Neuronal stem cell (in vitro differentiated cells): Measurements from ENCODE around the gene PPP1CA.

ENCODE experiments used
- DNase-seq: peaks from one replicate; pipeline ENCODE4 v3.0.0-alpha.2; 2013; ENCODE audit warnings: low spot score
- H2AFZ ChIP-seq: one replicate; pipeline ENCODE4 v1.6.1; 2013; ENCODE audit warnings: mild to moderate bottlenecking, low read length, inconsistent platforms
- H2AK5ac ChIP-seq: 2 replicates; pipeline ENCODE4 v1.6.1; 2013; ENCODE audit warnings: low read depth, mild to moderate bottlenecking, inconsistent platforms, low read length, moderate library complexity, mixed read lengths
- H2BK120ac ChIP-seq: 2 replicates; pipeline ENCODE4 v1.6.1; 2013; ENCODE audit warnings: low read depth, mild to moderate bottlenecking, inconsistent platforms, low read length, moderate library complexity, mixed read lengths
- H2BK12ac ChIP-seq: one replicate; pipeline ENCODE4 v1.6.1; 2013; ENCODE audit warnings: low read length, inconsistent platforms
- H2BK15ac ChIP-seq: 2 replicates; pipeline ENCODE4 v1.6.1; 2013; ENCODE audit warnings: mild to moderate bottlenecking, low read length, inconsistent platforms, mixed read lengths
- H2BK5ac ChIP-seq: one replicate; pipeline ENCODE4 v1.6.1; 2013; ENCODE audit warnings: inconsistent platforms, mild to moderate bottlenecking, low read length, moderate library complexity
- H3K14ac ChIP-seq: one replicate; pipeline ENCODE4 v1.6.1; 2013; ENCODE audit warnings: low read length, inconsistent platforms
- H3K18ac ChIP-seq: 2 replicates; pipeline ENCODE4 v1.6.1; 2013; ENCODE audit warnings: low read length, inconsistent platforms
- H3K23ac ChIP-seq: 2 replicates; pipeline ENCODE4 v1.6.1; 2013; ENCODE audit warnings: low read depth, mild to moderate bottlenecking, mixed read lengths, low read length, inconsistent platforms; ENCODE audit not compliant: poor library complexity
- H3K27ac ChIP-seq: replicated peaks from 3 replicates; pipeline ENCODE4 v1.5.1; 2013; ENCODE audit warnings: low read length, inconsistent platforms
- H3K27me3 ChIP-seq, 3 experiments: 2 replicates each; pipeline ENCODE4 v1.6.1; 2013; ENCODE audit warnings: low read length in 3 of 3, mild to moderate bottlenecking in 2 of 3, inconsistent platforms in 1 of 3, low read depth in 1 of 3, mixed read lengths in 1 of 3, moderate library complexity in 1 of 3; ENCODE audit not compliant: control insufficient read depth in 3 of 3, insufficient read depth in 3 of 3
- H3K36me3 ChIP-seq, 2 donors: replicated peaks in 1 of 2; 2 replicates each; pipeline ENCODE4 v1.6.1; 2013; ENCODE audit warnings: low read length in 2 of 2; ENCODE audit not compliant: control insufficient read depth in 2 of 2, insufficient read depth in 2 of 2
- H3K4ac ChIP-seq: 2 replicates; pipeline ENCODE4 v1.6.1; 2013; ENCODE audit warnings: inconsistent platforms, mild to moderate bottlenecking, low read length, moderate library complexity
- H3K4me1 ChIP-seq, 2 donors: 1 replicate in 1 of 2; 2 replicates in 1 of 2; pipeline ENCODE4 v1.6.1; 2013; ENCODE audit warnings: low read length in 2 of 2, low read depth in 1 of 2; ENCODE audit not compliant: control insufficient read depth in 2 of 2, insufficient read depth in 1 of 2
- H3K4me2 ChIP-seq: one replicate; pipeline ENCODE4 v1.6.1; 2013; ENCODE audit warnings: mild to moderate bottlenecking, low read length, inconsistent platforms; ENCODE audit not compliant: insufficient read depth, poor library complexity, severe bottlenecking
- H3K4me3 ChIP-seq, 2 donors: 2 replicates each; pipeline ENCODE4 v1.5.1; 2013; ENCODE audit warnings: low read length in 2 of 2, mild to moderate bottlenecking in 2 of 2, inconsistent platforms in 1 of 2, moderate library complexity in 1 of 2
- H3K79me1 ChIP-seq: one replicate; pipeline ENCODE4 v1.6.1; 2013; ENCODE audit warnings: low read depth, mild to moderate bottlenecking, inconsistent platforms, low read length, moderate library complexity
- H3K9ac ChIP-seq: one replicate; pipeline ENCODE4 v1.6.1; 2013; ENCODE audit warnings: mild to moderate bottlenecking, low read depth, low read length, inconsistent platforms; ENCODE audit not compliant: poor library complexity
- H3K9me3 ChIP-seq, 2 donors: replicated peaks in 1 of 2; 2 replicates each; pipeline versions ENCODE3 to v1.6.1; 2013; ENCODE audit warnings: low read length in 2 of 2, mild to moderate bottlenecking in 2 of 2, inconsistent platforms in 1 of 2, low read depth in 1 of 2, mixed read lengths in 1 of 2, moderate library complexity in 1 of 2; ENCODE audit not compliant: control insufficient read depth in 2 of 2, insufficient read depth in 1 of 2
- H4K8ac ChIP-seq: one replicate; pipeline ENCODE4 v1.6.1; 2013; ENCODE audit warnings: low read depth, mild to moderate bottlenecking, inconsistent platforms, low read length, moderate library complexity
- H4K91ac ChIP-seq: one replicate; pipeline ENCODE4 v1.6.1; 2013; ENCODE audit warnings: low read length, low read depth, mild to moderate bottlenecking, inconsistent platforms; ENCODE audit not compliant: poor library complexity
- WGBS, 2 donors: extraction: QIAGEN DNeasy Blood & Tissue Kit; methylation state at CpG; one replicate each; pipeline ENCODE4 v1.1.7; 2013; ENCODE audit warnings: missing lambda C conversion rate in 2 of 2, mixed read lengths in 1 of 2; ENCODE audit not compliant: insufficient read length in 2 of 2, insufficient replicate concordance in 1 of 2; ENCODE audit errors: extremely low coverage in 2 of 2; 5-methylcytosine and 5-hydroxymethylcytosine counted together

The PPP1CA gene

DNA sequence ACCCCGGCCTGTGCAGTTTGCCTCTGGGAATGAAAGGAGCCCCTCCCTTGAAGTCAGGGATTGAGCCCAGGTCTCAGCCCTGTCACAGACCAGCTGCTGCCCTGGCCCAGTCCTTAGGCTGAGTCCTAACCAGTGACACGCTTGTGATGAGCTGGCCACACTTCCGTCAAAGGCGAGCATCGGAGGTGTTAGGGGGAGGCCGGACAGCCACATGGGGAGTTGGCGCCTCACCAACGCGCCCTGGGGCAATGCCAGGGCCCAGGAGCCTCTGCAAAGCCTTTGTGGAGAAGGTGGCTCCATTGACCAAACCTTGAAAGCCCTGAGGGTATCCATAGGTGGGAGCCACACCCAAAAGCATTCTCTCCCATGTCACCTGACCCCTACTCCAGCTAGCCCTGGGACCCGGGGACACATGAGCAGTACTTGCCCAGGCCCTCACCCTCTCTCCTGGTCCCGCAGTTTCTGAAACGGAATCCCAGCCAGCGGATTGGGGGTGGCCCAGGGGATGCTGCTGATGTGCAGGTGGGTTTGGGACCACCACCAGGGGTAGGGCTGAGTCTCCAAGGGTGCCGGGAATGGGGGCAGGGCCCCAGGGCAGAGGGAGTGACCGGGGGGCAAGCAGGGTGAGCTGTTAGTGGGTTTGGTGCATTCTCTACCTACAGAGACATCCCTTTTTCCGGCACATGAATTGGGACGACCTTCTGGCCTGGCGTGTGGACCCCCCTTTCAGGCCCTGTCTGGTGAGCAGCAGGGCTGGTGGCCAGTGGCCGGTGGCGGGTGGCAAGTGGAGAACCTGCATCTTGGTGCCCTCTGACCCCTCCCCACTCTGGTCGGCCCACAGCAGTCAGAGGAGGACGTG lies 32.1 kb upstream of the PPP1CA start:
- no peak overlapping the region for H2BK15ac ChIP-seq
- no peak overlapping the region for H3K4me2 ChIP-seq
- peaks cover 5% of the 10 kb centered on the region for H3K79me1 ChIP-seq
- H2BK12ac ChIP-seq, result no peak overlapping the region
- peak overlapping the region; percentile 44 for H3K9ac ChIP-seq
- no peak overlapping the region for H4K91ac ChIP-seq
- H2BK120ac ChIP-seq, result no peak overlapping the region
- peak overlapping the region; percentile 13 for H2AK5ac ChIP-seq
- peak overlapping the region; percentile 39 for H2BK5ac ChIP-seq
- no peak overlapping the region for H3K23ac ChIP-seq
- H3K14ac ChIP-seq, result no peak overlapping the region
- no peak for DNase-seq
- no CpG with 5 or more reads among the region's 22 CpGs for WGBS, 2 donors
- H4K8ac ChIP-seq, result no peak overlapping the region
- H3K9me3 ChIP-seq, result no peaks in the 10 kb centered on the region
- H3K4me1 ChIP-seq, result peaks cover 5 to 7% of the 10 kb centered on the region in 2 donors
- H3K4me3 ChIP-seq, result no peak overlapping the region
- no peak overlapping the region for H3K27ac ChIP-seq
- no peaks in the 10 kb centered on the region for H3K27me3 ChIP-seq
- no peak overlapping the region for H3K4ac ChIP-seq
- no peak overlapping the region for H3K18ac ChIP-seq
- H2AFZ ChIP-seq, result no peak overlapping the region
- H3K36me3 ChIP-seq, result peaks cover 34 to 74% of the 10 kb centered on the region in 2 donors

DNA sequence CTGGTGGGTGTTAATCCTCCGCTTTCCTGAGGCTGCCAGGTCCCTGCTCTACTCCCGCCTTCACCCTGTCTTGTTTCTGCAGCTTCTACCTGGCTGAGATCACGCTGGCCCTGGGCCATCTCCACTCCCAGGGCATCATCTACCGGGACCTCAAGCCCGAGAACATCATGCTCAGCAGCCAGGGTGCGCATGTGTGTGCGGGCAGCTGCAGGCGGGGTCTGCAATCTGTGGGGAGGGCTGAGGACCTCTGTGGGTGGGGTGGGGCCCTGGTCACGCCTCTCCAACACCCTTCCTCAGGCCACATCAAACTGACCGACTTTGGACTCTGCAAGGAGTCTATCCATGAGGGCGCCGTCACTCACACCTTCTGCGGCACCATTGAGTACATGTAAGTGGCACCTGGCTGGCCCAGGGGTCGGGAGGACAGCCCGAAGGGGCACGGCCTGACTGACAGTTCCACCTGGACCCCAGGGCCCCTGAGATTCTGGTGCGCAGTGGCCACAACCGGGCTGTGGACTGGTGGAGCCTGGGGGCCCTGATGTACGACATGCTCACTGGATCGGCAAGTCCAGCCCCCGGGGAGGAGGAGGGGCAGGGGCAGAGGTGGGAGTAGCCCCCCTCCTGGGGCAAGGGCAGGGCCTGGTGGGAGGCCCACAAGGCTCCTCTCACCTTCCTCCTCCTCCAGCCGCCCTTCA lies 31.1 kb upstream of the PPP1CA start:
- Histone ChIP-seq H3K27ac (no peak overlapping the region), H4K91ac (no peak overlapping the region), H2BK15ac (no peak overlapping the region), H4K8ac (no peak overlapping the region), H3K9me3 (no peaks in the 10 kb centered on the region), H3K4me2 (no peak overlapping the region), H2BK120ac (no peak overlapping the region), H3K9ac (peak overlapping the region; percentile 44), H3K23ac (no peak overlapping the region), H2AK5ac (no peak overlapping the region), H2BK12ac (no peak overlapping the region), H3K14ac (no peak overlapping the region), H3K27me3 (no peaks in the 10 kb centered on the region), H2AFZ (no peak overlapping the region), H3K18ac (no peak overlapping the region), H3K4me3 (no peak overlapping the region), H3K79me1 (peaks cover 7% of the 10 kb centered on the region), H3K4ac (no peak overlapping the region), H2BK5ac (no peak overlapping the region), H3K4me1 (peaks cover 6 to 10% of the 10 kb centered on the region in 2 donors), H3K36me3 (peaks cover 34 to 70% of the 10 kb centered on the region in 2 donors)
- DNase-seq, result no peak
- no CpG with 5 or more reads among the region's 22 CpGs for WGBS, 2 donors

GRCh38 chr11:67431346-67432249 lies 29.9 kb upstream of the PPP1CA start:
- no peak overlapping the region for H3K14ac ChIP-seq
- no CpG with 5 or more reads among the region's 24 CpGs for WGBS, 2 donors

More at GRCh38 chr11:67431346-67432249, 29.9 kb upstream of the PPP1CA start:
- no peak overlapping the region for H2AFZ ChIP-seq
- peaks cover 30 to 64% of the 10 kb centered on the region in 2 donors for H3K36me3 ChIP-seq
- H2BK5ac ChIP-seq, result no peak overlapping the region
- no peak overlapping the region for H3K4ac ChIP-seq
- H2BK15ac ChIP-seq, result no peak overlapping the region
- H3K9ac ChIP-seq, result peak overlapping the region; percentile 51
- H3K18ac ChIP-seq, result no peak overlapping the region
- no peak overlapping the region for H3K23ac ChIP-seq
- H3K4me3 ChIP-seq, result no peak overlapping the region
- no peak for DNase-seq
- H3K4me1 ChIP-seq, result peaks cover 7 to 10% of the 10 kb centered on the region in 2 donors
- no peak overlapping the region for H2BK12ac ChIP-seq
- H3K9me3 ChIP-seq, result no peaks in the 10 kb centered on the region
- peaks cover 6% of the 10 kb centered on the region for H3K79me1 ChIP-seq
- H2BK120ac ChIP-seq, result no peak overlapping the region
- no peak overlapping the region for H2AK5ac ChIP-seq
- no peak overlapping the region for H3K4me2 ChIP-seq
- no peak overlapping the region for H4K8ac ChIP-seq
- H3K27me3 ChIP-seq, result no peaks in the 10 kb centered on the region
- H3K27ac ChIP-seq, result no peak overlapping the region
- no peak overlapping the region for H4K91ac ChIP-seq
